Type B pancreatic cell (in vitro differentiated cells): Measurements from ENCODE around the gene STK17B. TPM values are rescaled to one million over a fixed set of nuclear protein-coding genes. Genes with fewer than 3 reads are reported as not detected.

Experiments used
- DNase-seq: peaks from one replicate; pipeline ENCODE4 v3.0.0; 2021; ENCODE audit warnings: mixed read lengths; ENCODE audit not compliant: unreplicated experiment; ENCODE audit errors: extremely low spot score
- H3K27ac Mint-ChIP-seq: 2 replicates; pipeline ENCODE4 v1.8.0; 2021; ENCODE audit warnings: mild to moderate bottlenecking, mixed read lengths
- H3K27me3 Mint-ChIP-seq: 2 replicates; pipeline ENCODE4 v1.8.0; 2021; ENCODE audit warnings: mixed read lengths
- H3K36me3 Mint-ChIP-seq: 2 replicates; pipeline ENCODE4 v1.8.0; 2021; ENCODE audit warnings: mixed read lengths
- H3K4me1 Mint-ChIP-seq: one replicate; pipeline ENCODE4 v1.8.0; 2021; ENCODE audit warnings: mixed read lengths; ENCODE audit not compliant: unreplicated experiment
- H3K4me3 Mint-ChIP-seq: 2 replicates; pipeline ENCODE4 v1.8.0; 2021; ENCODE audit warnings: mild to moderate bottlenecking, mixed read lengths
- H3K9me3 Mint-ChIP-seq: 2 replicates; pipeline ENCODE4 v1.8.0; 2021; ENCODE audit warnings: mixed read lengths
- long read RNA-seq: library from polyadenylated mRNA; unstranded; transcript quantifications from one replicate; pipeline ENCODE4 v2.0.0, GENCODE V29; 2020
- total RNA-seq: library from RNA; stranded (reverse); gene quantifications from 2 replicates; pipeline ENCODE4 v1.2.1, GENCODE V29; 2021; ENCODE audit warnings: low replicate concordance
- TF ChIP-seq, protein P1 (sequence below): fragments of 200-600 bp; sonication (generic); conservative IDR thresholded peaks from 2 replicates; pipeline ENCODE4 v1.5.0; 2021; ENCODE audit warnings: antibody characterized with exemption, mild to moderate bottlenecking

Gene STK17B
- 20.0 and 27.2 TPM in 2 replicates for total RNA-seq
- long read RNA-seq, partial matches to known transcripts = 1 of 5 reads
- long read RNA-seq, other reads (novel, unspliced or antisense) = 4 of 5 reads

DNA sequence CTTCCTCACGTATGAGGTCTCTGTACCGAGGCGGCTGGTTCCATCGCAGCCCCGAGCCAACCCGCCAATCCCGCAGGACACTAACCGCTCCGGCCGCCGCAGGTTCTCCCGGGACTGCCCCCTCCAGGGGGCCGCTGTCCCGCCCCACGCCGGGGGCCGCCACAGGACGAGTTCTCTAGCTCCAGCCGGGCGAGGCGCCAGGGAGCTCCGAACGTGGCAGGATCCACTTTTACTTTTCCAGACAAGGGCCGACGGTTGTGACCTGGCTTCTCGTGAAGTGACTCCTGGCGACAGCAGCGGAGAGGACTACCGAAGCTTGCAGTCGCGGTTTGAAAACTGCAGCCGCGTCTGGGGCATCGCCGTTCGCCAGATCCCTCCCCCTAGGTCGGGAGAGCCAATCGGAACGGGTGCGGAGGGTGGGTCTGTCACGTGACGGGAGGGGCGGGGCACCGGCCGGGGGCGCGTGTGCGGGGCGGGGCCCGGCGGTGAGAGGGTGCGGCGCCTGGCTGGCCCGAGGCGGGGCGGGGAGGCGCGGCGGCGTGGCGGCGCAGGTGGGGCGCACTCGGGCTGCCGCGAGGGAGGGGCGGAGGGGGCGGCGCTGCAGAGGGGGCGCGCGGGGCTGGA is at the start of gene STK17B:
TSS of gene STK17B (minus strand) at position 331 of the 624 bp plus-strand sequence. CDS start 8,195 bp downstream, outside the sequence.
- TF ChIP-seq, protein P1, sequence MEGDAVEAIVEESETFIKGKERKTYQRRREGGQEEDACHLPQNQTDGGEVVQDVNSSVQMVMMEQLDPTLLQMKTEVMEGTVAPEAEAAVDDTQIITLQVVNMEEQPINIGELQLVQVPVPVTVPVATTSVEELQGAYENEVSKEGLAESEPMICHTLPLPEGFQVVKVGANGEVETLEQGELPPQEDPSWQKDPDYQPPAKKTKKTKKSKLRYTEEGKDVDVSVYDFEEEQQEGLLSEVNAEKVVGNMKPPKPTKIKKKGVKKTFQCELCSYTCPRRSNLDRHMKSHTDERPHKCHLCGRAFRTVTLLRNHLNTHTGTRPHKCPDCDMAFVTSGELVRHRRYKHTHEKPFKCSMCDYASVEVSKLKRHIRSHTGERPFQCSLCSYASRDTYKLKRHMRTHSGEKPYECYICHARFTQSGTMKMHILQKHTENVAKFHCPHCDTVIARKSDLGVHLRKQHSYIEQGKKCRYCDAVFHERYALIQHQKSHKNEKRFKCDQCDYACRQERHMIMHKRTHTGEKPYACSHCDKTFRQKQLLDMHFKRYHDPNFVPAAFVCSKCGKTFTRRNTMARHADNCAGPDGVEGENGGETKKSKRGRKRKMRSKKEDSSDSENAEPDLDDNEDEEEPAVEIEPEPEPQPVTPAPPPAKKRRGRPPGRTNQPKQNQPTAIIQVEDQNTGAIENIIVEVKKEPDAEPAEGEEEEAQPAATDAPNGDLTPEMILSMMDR = peak; percentile 47
- peak within 1 kb of the TSS; percentile 99 for H3K4me3 Mint-ChIP-seq
- H3K36me3 Mint-ChIP-seq = no peaks in the 10 kb centered on the region
- peaks cover 30% of the 10 kb centered on the region for H3K4me1 Mint-ChIP-seq
- DNase-seq = peak; percentile 92
- peaks cover 22% of the 10 kb centered on the region for H3K27me3 Mint-ChIP-seq
- peaks cover 6% of the 10 kb centered on the region for H3K9me3 Mint-ChIP-seq
- H3K27ac Mint-ChIP-seq = peak within 1 kb of the TSS; percentile 85

DNA sequence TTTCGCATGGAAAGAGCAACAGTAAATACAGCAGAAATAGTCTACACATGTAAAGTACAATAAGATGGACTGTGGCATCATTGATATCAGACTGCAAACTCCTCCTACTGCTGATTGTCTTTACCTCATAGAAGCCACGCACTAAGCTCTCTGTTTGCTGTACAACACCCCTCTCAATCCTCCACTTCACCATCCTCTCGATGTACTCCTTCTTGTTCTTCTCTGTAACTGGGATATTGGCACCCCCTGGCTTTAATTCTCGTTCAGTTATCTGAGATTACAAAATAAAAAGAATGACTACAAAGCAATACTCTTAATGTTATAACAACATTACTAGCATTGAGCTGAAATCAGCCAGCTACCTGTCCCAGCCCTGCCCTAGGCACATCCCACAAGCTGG is 49.3 kb upstream of the STK17B start:
- H3K4me1 Mint-ChIP-seq = no peaks in the 10 kb centered on the region
- H3K9me3 Mint-ChIP-seq = no peaks in the 10 kb centered on the region
- no peaks in the 10 kb centered on the region for H3K27me3 Mint-ChIP-seq
- no peak overlapping the region for H3K27ac Mint-ChIP-seq
- DNase-seq = no peak
- no peak overlapping the region for H3K4me3 Mint-ChIP-seq
- TF ChIP-seq, protein P1 = no peak
- H3K36me3 Mint-ChIP-seq = peaks cover 19% of the 10 kb centered on the region

GRCh38 chr2:196219671-196220070 is 48.3 kb upstream of the STK17B start:
- Mint-ChIP-seq H3K9me3 (no peaks in the 10 kb centered on the region), H3K4me1 (no peaks in the 10 kb centered on the region), H3K27me3 (no peaks in the 10 kb centered on the region), H3K36me3 (peaks cover 19% of the 10 kb centered on the region), H3K27ac (no peak overlapping the region), H3K4me3 (no peak overlapping the region)
- DNase-seq = no peak
- TF ChIP-seq, protein P1 = no peak

DNA sequence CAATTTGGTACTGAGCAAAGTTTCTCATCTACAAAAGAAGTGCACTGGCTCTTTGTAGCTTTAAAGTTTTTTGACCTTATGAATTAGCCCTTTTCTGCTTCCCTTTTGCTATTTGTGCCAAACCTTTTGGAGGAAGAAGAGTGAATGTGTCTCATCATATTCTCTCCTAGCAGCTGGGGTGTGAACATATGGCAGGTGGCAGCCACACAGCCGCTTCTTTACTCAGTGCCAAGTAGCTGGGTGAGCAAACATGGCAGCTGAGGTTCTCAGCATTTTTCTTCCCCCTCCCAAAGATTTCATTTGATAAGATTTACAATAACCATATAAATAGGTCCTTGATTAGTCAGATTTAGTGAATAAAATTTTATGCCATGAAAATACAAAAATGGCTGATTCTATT is 46.7 kb upstream of the STK17B start:
- no peaks in the 10 kb centered on the region for H3K9me3 Mint-ChIP-seq
- H3K4me1 Mint-ChIP-seq = no peaks in the 10 kb centered on the region
- TF ChIP-seq, protein P1 = no peak
- H3K36me3 Mint-ChIP-seq = peaks cover 9% of the 10 kb centered on the region
- H3K4me3 Mint-ChIP-seq = no peak overlapping the region
- DNase-seq = no peak
- no peaks in the 10 kb centered on the region for H3K27me3 Mint-ChIP-seq
- H3K27ac Mint-ChIP-seq = no peak overlapping the region

GRCh38 chr2:196217116-196217515 is 45.7 kb upstream of the STK17B start:
- H3K9me3 Mint-ChIP-seq = peaks cover 9% of the 10 kb centered on the region
- no peak overlapping the region for H3K4me3 Mint-ChIP-seq
- H3K36me3 Mint-ChIP-seq = peaks cover 8% of the 10 kb centered on the region
- H3K4me1 Mint-ChIP-seq = no peaks in the 10 kb centered on the region
- no peak overlapping the region for H3K27ac Mint-ChIP-seq
- DNase-seq = no peak
- TF ChIP-seq, protein P1 = no peak
- H3K27me3 Mint-ChIP-seq = no peaks in the 10 kb centered on the region
